ENCODE data around the gene COPE.
"Not testable (repeated sequence)": the region's sequence is repeated elsewhere in the genome, so short reads cannot be mapped to it uniquely, and the experiment has no call there.

The COPE gene

DNA sequence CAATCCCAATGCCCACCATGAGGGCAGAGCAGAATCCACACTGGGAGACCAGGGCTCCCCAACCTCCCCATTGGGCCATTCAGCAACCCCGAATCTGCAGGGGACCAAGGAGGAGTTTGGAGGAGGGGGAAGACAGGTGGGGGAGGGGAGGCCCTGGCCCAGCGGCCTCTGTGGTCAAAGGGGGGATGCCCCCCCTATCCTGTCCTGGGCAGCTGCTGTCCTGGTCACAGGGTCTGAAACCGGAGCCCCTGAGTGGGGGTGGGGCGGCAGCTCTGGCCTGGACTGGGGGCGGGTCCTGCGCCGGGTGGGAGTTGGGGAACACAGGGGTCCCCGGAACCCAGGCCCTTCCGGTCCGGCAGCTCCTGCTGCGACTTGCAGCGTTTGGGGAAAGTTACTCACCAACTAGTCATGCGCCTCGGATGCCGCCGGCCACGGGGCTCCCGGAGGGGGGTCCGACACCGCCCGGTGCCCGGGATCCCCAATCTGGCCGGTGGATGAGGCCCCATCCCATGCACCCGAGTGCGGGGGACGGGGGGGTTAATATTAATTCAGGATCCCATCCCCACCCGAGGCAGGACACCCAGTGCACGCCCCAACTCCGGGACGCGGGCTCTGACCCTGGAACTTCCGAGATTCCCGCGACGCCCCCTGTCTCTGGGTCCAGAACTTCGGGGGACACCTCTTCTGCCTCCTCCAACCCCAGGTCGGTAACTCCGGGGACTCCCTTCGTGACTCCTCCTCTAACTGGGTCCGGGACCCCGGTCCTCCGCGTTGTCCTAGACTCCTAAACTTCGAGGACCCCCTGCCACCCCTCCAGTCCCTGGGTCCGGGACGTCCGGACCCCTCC is 21.0 kb upstream of the COPE start:
- no peak for DNase-seq

DNA sequence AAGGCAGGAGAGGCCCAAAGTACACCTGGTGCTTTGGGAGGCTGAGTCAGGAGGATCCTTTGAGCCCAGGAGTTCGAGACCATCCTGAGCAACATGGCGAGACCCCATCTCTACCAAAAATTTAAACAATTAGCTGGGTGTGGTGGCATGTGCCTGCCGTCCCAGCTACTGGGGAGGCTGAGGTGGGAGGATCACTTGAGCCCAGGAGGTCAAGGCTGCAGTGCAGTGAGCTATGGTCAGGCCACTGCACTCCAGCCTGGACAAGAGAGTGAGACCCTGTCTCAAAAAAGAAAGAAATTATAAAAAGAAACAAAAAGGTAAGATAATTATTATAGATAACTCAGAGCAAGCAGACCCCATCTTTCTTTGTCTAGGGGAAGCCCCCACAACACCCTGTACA is 20.0 kb upstream of the COPE start:
- DNase-seq = no peak

DNA sequence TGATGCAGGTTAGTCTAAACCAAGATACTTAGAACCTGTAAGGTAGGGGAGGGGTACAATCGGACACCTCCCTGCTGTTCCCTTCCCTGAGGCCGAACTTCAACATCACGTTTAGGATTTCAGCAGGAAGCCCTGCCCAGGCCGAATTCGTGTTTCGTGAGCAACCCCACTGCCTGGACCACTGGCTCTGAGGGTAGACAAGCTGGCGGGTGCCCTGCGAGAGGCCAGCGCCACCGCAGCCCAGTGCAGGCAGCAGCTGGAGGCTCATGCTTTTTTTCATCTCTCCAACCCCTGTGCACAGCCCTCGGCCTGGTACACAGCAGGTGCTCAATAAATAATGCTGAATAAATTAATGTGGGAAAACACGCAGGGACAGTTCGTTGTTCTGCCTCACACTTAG is 14.1 kb upstream of the COPE start:
- DNase-seq = no peak

DNA sequence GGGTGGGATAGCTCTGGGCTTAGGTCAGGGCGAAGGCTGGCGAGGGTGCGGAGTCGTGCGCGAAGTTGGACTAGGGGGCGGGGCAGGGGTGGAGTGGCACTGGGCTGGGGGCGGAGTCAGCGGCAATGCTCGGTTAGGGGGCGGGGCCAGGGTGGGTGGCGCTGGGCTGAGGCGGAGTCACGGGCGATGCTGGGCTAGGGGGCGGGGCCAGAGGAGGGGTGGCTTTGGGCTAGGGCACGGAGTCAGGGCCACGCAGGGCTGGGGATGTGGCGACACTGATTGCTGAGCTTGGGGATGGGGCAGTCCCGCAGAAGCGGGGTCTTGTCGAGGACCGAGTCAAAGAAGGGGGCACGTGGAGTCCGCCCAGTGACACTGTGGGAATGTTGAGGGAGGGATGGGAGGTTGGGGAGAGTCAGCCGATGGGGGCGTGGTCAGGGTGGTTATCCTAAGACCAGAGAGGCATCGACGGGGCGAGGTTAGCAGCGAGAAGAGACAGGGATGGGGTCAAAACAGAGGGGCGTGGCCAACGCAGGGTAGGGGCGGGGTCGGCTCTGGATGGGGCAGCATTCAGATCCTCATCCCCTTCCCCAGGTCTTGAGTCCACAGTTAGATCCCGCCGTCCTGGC is 13.1 kb upstream of the COPE start:
- peak; percentile 74 for DNase-seq

DNA sequence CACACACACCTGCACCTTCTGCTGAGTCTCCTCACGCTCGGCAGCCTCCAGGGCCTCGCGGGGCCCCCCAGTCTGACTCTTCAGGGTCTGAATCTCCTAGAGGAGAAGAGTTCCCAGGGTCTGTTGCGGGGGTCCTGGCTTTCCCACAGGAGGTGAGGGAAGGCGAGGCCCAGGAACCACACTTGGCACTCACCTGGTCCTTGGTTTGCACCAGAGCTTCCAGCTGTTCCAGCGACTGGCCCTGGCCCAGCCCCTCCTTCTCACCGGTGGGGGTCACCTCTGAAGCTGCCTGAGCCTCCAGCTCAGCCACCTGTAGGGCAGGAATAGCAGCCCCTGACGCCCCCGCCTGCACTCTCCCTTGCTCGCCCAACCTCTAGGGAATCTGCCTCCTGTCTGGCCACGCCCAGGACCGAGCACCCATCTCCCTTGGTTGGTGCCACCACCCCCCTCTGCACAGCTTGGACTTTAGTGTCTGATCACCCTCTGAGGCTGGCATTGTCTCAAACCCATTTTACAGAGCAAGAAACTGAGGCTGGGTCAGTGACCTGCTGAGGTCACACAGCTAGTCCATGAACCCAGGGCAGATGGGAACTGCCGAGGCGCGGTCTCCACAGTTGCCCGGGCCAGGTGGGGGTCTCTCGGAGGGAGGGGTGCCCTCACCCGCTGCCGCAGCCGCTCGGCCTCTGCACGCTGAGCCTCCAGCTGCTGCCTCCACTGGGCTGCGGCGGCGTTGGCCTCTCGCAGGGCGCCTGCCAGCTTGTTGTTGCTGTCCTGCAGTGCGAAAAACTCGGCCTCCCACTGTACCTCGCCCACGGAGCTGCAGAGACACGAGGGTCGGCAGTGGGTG is 12.4 kb upstream of the COPE start:
- DNase-seq = no peak

DNA sequence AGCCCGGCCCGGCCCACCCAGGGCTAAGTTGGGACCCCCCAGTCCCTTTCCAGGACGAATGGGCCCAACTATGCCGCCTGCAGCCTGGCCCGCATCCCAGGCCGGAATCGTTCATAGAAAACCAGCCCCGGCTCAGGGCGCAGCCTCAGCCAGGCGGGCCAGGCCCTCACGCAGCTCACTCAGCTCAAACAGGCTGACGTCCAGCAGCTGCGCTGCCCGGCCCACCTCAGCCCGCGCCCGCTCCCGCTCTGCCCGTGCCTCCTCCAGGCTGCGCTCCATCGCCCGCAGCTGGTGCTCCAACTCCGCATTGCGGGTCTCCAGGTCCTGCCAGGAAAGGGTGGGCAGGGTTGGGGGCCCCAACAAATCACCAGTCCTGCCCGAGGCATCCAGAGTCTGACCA is 10.1 kb upstream of the COPE start:
- DNase-seq = no peak

DNA sequence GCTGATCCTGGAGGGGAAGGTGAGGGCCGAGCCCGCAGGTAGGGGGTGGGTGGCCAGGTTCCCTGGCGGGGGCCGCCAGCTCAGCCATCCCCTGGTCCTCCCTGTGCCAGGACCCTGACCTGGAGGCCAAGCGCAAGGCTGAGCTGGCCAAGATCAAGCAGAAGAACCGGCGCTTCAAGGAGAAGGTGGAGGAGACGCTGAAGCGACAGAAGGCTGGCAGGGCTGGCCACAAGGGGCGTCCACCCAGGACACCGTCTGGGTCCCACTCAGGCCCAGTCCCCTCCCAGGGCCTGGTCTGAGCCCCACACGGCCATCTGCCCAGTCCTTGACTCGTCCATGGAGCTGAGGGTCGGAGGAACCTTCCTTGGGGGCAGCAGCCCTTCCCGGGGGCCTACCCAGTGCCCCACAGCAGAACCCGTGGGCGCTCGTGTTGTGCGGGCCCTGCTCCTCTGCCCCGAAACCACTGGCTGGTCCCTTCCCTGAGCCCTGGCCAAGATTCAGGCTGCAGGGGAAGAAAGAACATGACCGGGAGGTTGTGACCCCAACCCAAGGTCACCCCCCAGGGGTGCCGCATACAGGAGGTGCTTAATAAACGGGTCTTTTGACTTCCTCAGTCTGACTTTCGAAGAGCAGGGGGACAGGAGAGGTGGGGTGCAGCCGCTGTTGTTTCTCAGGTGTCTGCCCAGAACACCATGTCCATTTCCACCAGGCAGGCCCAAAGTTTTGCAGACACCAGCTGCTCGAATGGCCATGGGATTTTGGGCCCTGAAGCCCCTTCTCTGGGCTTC is 9.0 kb upstream of the COPE start:
- no peak for DNase-seq

DNA sequence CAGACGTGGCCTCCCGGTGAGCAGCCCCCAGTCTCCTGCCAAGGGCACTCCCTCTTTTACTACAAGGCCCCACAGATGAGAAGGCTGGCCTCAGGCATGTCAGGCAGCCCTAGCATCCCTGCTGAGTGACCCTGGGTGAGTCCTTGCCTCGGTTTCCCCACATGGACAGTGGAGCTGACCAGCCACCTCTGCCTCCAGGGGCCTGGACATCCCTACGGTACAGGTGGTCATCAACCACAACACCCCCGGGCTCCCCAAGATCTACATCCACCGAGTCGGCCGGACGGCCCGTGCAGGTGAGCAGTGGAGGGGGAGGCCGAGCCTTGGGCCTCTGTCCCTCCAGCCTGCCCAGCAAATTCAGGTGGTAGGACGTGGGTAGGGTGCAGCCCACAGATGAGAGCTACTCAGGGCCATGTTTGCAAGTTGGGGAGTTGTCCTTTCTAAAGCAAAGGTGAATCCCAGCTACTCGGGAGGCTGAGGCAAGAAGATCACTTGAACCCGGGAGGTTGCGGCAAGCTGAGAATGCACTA is 5.6 kb upstream of the COPE start:
- no peak for DNase-seq

DNA sequence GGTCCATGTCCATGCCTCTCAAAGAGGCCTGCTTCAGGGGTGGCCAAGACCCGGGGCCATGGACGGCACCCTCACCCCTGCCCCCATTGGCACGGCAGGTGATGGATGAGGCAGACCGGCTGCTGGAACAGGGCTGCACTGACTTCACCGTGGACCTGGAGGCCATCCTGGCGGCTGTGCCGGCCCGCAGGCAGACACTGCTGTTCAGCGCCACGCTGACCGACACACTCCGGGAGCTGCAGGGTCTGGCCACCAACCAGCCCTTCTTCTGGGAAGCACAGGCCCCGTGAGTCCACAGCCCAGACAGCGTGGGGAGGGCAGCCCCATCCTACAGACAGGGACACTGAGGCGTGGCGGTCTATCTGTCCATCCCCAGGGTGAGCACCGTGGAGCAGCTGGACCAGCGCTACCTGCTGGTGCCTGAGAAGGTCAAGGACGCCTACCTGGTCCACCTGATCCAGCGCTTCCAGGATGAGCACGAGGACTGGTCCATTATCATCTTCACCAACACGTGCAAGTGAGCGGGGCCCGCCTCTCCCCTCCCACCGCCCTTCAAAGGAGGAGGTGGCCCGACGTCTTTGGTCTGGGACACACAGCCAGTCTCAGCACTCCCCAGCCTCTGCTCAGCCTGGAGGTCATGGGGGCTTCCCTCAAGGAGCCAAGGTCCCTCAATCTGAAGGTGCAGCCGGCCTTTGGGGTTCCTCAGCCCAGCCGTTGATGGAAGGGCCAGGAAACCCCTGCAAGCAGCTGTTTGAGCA is 3.2 kb upstream of the COPE start:
- DNase-seq = no peak

DNA sequence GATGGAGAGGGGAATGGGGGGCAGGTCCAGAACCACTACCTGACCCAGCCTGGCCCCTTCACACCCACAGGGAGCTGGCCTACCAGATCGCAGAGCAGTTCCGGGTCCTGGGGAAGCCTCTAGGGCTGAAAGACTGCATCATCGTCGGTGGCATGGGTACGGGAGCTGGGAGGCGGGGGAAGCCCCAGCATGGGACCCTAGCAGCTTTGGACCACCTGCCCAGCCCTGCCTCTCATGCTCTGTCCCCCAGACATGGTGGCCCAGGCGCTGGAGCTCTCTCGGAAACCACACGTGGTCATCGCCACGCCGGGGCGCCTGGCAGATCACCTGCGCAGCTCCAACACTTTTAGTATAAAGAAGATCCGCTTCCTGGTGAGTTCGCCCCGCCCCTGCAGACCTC is 2.4 kb upstream of the COPE start:
- DNase-seq = no peak

DNA sequence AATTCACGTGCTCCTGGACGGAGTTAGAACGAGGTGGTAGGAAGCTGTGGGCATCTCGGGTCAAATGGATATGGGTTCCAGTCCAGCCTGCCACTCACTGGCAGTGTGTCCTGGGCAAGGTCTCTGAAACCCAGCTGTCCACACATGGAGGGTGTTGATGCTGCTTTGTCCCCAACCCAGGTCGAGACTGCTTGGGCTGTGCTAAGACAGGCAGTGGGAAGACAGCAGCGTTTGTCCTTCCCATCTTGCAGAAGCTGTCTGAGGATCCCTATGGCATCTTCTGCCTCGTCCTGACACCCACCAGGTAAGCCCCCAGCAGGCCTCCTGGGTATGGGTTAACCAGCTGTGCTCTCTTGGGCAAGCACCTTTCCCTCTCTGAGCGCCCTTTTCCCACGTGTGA is 1.2 kb upstream of the COPE start:
- no peak for DNase-seq

DNA sequence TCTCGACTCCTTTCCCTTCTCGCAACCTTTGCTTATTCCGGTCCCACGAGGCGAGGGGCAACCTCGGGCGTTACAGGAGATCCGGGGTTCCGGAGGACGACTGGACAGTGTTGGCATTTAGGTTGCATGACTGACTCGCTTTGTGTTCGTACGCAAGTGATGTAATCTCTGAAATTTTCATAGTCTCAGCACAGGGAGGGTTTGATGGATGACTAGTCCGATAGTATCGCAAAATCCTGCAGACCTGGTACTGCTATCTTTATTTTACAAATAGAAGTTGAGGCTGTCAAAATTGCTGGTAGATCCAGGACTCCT is 670 bp upstream of the COPE start:
- no peak for DNase-seq

DNA sequence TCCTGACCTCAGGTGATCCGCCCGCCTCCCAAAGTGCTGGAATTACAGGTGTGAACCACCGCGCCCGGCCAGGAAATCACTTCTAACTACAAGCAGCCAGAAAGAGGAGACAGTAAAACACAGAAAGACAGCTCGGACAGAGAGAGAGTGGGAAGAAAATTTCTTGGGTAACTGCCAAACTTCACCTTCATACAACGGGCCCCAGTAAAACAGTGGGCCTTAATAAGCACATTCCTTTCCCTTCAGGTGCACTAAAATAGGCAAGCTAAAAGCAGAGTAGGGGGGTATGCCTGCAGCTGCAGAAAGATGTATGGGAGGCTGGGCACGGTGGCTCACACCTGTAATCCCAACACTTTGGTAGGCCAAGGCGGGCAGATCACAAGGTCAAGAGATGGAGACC is 1.6 kb downstream of the COPE start:
- DNase-seq = not testable (repeated sequence)

DNA sequence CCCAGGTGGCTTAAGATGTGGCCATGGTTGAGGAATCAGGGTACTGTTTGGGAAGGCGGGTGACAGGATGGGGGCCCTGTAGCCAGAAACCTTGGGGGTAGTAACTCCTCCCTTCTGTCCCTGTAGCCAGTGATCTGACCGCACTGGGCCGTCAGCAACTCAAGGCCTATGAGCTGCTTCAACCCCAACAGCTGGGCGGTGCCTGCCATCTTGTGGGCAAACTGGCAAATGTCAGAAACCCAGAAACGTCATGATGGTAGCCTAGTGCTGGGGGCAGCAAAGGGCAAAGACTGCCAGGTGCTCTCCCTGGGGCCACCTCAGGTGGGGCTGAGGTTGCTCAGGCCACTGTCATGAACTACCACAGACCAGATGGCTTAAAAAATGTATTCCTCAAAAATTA is 3.5 kb downstream of the COPE start:
- no peak for DNase-seq

DNA sequence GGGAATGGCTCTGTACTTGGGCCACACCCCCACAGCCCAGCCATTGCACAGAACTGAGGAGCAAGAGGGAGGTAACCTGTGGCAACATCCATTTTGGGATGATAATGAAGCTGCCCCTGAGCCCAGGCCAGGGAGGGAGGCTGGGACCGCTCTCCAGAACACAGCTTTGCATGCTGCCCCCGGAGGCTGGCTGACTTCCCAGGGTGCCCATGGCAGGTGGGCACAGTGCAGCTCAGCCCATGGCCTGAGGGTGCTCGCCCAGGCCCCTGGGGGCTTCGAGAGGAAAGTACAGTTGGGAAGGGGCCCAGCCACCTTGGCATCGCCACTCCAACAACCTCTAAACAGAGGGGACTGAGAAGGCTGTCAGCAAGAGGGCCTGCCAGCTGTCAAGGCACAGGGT is 5.7 kb downstream of the COPE start:
- no peak for DNase-seq

DNA sequence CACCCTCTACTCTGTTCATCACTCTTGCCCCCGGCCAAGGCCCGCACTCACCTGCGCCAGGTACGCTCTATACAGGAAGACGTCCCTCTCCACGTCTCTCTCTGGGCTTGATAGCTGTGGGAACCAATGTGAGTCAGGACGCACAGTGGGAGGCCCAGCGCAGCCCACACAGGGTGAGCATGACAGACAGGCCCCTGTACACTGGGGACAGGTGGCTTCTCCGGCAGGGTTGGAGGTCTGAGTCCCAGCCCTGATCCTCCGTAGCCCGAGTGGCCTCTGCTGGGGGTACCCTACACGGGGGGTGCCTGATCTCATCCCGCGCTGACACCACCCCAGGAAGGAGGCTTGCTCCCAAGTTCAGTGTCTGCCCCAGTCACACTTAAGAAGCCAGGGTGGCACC is 6.3 kb downstream of the COPE start:
- no peak for DNase-seq

DNA sequence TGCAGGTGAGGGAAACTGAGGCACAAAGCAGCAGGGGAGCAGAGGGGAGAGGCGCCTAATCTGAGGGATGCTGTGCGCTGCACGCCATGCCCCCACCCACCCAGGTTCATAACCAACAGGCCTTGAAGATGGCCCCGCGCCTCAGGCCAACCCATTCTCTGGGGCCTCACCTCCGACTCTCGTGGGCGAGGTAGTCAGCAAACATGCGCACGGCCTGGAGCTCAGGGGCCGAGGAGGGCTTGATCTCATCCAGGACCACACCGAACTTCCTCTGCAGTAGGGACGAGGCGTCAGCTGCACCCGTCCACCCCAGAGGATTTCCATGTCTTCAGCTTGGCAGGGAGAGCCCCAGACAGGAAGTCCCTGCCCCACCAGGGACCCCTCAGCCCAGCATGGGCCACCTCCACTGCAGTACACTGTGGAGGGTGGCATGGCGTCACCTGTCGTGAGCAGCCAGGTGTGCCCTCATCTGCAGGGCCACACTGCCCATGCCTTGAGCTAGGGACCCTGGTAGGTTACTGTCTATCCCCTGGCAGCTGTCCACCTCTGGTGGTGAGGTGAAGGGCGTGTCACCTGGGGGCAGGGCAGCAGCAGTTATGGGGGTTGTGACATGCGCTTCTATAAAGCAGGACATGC is 8.3 kb downstream of the COPE start:
- no peak for DNase-seq

DNA sequence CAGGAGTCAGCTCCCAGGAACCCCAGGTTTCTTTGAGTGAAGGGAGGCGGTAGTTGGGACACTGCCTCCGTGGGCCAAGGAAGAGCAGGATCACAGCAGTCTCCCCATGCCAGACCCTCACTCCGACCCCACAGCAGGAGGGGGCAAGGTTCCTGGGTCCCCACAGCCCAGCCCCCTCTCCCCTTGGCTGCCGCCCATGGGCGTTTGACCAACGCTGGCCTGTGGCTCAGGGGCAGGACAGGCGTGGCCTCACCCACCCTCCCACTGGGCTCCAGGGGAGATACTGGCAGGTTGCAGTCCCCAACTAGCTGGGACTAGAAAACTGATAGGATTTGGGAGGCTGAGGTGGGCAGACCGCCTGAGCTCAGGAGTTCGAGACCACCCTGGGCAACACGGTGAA is 9.2 kb downstream of the COPE start:
- no peak for DNase-seq

DNA sequence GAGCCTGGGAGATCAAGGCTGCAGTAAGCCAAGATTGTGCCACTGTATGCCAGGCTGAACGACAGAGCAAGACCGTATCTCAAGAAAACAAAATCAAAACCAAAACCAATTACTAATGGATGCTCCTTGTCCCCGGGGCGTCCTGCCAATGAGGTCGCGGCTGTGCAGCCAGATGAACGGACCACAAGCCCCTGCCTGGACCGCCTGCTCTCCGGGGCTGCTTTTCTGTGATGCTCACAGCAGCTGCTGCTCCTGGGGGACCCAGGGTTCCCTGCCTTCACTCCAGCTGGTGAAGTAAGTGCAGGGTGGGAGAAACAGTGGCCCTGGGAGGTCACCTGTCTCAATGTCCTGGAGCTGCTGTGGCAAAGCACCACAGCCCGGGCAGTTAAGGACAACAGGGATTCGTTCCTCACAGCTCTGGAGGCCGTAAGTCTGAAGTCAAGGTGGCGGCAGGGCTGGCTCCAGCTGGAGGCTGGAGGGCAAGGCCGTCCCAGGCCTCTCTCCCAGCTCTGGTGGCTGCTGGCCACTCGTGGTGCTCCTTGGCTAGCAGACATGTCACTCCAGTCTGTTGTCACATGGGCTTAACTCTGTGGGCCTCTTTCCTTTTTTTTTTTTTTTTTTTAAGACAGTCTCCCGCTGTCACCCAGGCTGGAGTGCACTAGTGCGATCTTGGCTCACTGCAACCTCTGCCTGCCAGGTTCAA is 10.1 kb downstream of the COPE start:
- DNase-seq = no peak

DNA sequence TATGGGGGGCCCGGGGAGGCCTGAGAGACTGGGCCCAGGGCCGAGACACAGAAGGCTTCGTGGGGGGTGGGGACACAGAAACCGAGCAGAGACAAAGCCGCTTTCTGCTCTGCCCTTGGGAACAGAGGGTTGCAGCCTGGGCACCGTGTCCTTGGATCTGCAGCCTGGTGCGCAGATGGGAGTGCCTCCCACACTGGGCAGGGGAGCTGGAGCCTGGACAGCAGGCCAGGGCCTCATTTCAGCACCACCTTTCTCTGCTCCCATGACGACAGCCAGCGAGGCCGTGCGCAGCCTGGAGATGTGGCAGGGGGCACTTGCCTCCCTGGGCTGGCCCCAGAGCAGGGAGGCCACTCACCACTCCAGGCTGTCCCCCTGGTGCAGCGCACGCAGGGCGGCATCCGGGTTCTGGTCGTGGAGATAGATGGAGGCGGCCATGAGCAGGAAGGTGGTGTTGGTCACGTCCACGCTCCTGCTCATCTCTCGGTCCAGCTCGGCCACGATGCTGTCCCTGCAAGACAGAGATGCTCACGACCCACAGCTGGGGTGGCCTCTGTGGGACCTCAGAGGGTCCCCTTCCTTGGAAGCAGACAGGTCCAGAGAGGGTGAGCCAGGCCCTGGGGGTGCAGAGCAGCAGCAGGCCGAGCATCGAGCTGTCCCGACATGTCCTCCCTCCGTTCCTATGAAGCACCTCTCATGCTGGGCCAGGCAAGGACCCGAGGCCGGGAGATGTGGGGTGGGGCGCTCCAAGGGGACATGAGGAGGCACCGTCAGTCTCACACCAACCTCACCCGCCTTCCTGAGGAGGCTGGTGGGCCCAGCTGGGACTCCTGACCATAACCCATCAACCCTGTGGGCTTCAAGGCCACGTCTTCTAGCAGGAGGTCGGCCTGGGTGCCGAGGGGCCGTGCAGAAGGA is 12.3 kb downstream of the COPE start:
- DNase-seq = no peak

All from activated CD4-positive, alpha-beta T cell treated with anti-CD3 and anti-CD28 coated beads for 1 hour (primary cell).